Activated CD4-positive, alpha-beta T cell treated with anti-CD3 and anti-CD28 coated beads, Interleukin-2, amount 10 ng/mL, durations not matched to agents 7 days and 5 days (primary cell): ENCODE measurements around the gene WDR89. TPM values are rescaled to one million over a fixed set of nuclear protein-coding genes. Genes with fewer than 3 reads are reported as not detected.
A peak's percentile ranks its signal among the peaks of the same experiment; 100 is the strongest.
"Not testable (repeated sequence)": the region's sequence is repeated elsewhere in the genome, so short reads cannot be mapped to it uniquely, and the experiment has no call there.

Experiments
- CTCF ChIA-PET: fragments of 350-600 bp; sonication (Branson Sonifier 250); formaldehyde crosslinking; loops from one replicate; lab custom pipeline; 2021; ENCODE audit warnings: antibody characterized with exemption; lab: Charles Lee
- POLR2A ChIA-PET: fragments of 350-600 bp; sonication (Branson Sonifier 250); formaldehyde crosslinking; loops from one replicate; lab custom pipeline; 2021; ENCODE audit warnings: antibody characterized with exemption; lab: Charles Lee
- DNase-seq: peaks from one replicate; pipeline ENCODE4 v3.0.0-alpha.2; 2020
- H3K27ac Mint-ChIP-seq: one replicate; pipeline ENCODE4 v1.8.0; 2021; ENCODE audit warnings: mild to moderate bottlenecking, moderate library complexity, mixed read lengths
- H3K27me3 Mint-ChIP-seq: one replicate; pipeline ENCODE4 v1.8.0; 2021; ENCODE audit warnings: mixed read lengths
- H3K36me3 Mint-ChIP-seq: one replicate; pipeline ENCODE4 v1.8.0; 2021; ENCODE audit warnings: low read depth, mixed read lengths
- H3K4me1 Mint-ChIP-seq: one replicate; pipeline ENCODE4 v1.8.0; 2021; ENCODE audit warnings: mixed read lengths
- H3K4me3 Mint-ChIP-seq: one replicate; pipeline ENCODE4 v1.8.0; 2021; ENCODE audit warnings: mild to moderate bottlenecking, moderate library complexity, mixed read lengths
- H3K9me3 Mint-ChIP-seq: one replicate; pipeline ENCODE4 v1.8.0; 2021; ENCODE audit warnings: mixed read lengths
- total RNA-seq, 2 experiments: library from RNA; stranded (reverse); gene quantifications; one replicate each; pipeline ENCODE4 v1.2.3, GENCODE V29; 2021

The WDR89 gene
- total RNA-seq, 2 experiments from 2014 or later: 17.5 to 20.7 TPM

DNA sequence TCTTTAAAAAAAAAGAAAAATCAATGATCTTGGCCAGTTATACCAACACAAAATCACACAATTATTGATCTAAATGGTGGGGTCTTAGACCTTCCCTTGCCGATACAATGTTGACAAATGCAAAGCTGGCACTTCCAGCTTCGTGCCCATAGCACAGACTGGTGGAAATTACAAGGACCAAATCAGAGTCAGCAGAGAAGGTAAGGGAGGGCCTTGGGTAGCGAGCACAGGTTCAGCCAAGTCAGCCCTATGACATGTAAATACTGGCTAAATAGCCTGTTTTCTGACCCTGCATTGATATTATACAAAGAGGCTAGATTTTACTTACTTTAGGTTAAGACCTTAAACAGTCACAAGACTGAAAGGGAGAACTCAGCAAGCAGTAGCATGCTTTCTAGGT, 30.3 kb upstream of the WDR89 start:
- no peaks in the 10 kb centered on the region for H3K4me1 Mint-ChIP-seq
- H3K9me3 Mint-ChIP-seq: no peaks in the 10 kb centered on the region
- H3K4me3 Mint-ChIP-seq: no peak overlapping the region
- ChIA-PET POLR2A (no interaction called here), CTCF (no interaction called here)
- H3K27me3 Mint-ChIP-seq: no peaks in the 10 kb centered on the region
- no peaks in the 10 kb centered on the region for H3K36me3 Mint-ChIP-seq
- DNase-seq: no peak
- no peak overlapping the region for H3K27ac Mint-ChIP-seq

DNA sequence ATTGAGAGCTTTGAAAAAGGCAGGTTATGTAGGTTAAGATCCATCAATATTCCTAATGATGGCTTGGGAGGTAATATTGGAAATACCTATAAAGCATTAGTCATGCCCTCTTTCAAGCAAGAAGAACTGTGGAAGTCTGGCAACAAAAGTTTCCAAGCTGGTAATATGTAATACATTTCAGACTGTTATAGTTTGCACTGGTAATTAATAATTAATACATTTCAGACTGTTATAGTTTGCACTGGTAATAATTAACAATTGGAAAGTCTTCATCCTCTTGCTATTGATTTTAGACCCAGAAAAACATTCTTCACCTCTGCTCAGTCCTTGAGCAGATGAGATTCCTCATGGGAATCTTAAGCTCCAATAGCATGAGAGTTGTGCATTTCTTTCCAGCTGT, 29.0 kb upstream of the WDR89 start:
- ChIA-PET POLR2A (no interaction called here), CTCF (no interaction called here)
- H3K4me3 Mint-ChIP-seq: no peak overlapping the region
- no peak overlapping the region for H3K27ac Mint-ChIP-seq
- no peak for DNase-seq
- no peaks in the 10 kb centered on the region for H3K36me3 Mint-ChIP-seq
- no peaks in the 10 kb centered on the region for H3K9me3 Mint-ChIP-seq
- H3K27me3 Mint-ChIP-seq: no peaks in the 10 kb centered on the region
- H3K4me1 Mint-ChIP-seq: no peaks in the 10 kb centered on the region

DNA sequence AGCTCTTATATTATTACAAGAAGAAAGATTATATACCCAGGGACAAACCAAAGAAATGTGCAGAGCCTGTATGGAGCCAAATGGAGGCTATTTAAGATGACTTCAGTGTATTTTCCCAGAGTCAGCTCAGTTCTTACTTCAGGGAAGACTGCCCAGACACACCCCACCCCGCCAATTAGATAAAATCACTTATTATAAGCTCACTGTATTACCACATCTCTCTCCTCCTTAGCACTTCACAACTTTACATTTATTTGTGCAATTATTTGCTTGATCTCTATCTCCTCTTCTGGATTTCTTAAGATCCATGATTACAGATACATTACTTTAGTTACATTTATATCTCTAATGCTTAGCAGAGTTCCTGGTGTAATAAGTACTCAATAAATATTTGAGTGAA, 24.7 kb upstream of the WDR89 start:
- Mint-ChIP-seq H3K27ac (no peak overlapping the region), H3K4me1 (no peaks in the 10 kb centered on the region), H3K36me3 (no peaks in the 10 kb centered on the region), H3K4me3 (no peak overlapping the region), H3K27me3 (no peaks in the 10 kb centered on the region), H3K9me3 (no peaks in the 10 kb centered on the region)
- DNase-seq: no peak
- ChIA-PET CTCF (interaction anchor here (0.7 to 1.3 kb wide), 4 partner anchors 12 to 59 kb away, joined by 3 to 5 read pairs (median 3); partner anchors contain the start of gene WDR89), POLR2A (interaction anchor here (0.5 to 0.6 kb wide), 2 partner anchors 12 to 62 kb away, joined by 3 to 10 read pairs; no protein-coding TSS in a partner anchor)

DNA sequence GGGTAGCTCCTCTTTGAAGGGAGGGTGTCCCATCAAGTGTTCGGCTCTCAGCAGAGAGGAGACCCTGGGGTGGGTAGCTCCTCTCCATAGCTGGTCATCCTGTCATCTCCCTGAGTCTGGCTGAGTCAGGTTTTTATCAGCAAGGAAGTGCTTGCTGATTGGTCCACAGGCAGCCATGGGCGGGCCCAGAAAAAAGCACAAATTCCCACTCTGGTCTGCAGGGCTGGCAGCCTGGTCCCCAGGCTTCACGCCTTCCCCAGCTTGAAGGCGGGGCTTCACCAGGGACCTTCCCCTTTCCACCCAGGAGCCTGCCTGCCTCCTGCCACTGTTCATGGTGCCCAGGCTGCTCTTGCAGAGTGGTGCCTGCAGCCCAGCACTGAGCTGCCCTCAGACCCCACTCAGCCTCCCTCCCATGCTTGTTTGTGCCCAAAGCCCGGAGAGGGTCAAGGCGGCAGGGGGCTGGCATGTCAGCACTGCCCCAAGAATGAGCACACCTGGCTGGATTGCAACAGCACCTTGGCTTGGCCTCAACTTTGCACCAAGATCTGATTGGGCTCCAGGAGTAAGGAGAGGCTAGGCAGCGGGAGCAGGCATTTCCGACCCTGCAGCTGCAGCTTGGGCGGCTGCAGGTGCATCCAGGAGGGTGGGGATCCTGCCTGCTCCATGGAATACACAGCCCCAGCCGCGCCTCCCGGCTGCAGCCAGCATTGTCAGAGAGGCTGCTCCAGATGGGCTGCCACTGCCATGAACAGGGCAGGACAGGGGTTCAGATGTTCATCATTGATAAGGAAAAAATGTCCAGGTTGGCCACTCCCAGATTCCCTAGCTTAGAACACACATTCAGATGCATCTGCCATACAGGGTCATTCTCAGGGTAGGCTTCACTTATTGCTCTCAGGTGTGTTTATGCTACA, 22.0 kb upstream of the WDR89 start:
- Mint-ChIP-seq H3K4me3 (no peak overlapping the region), H3K4me1 (no peaks in the 10 kb centered on the region), H3K27me3 (no peaks in the 10 kb centered on the region), H3K9me3 (no peaks in the 10 kb centered on the region), H3K36me3 (no peaks in the 10 kb centered on the region), H3K27ac (no peak overlapping the region)
- ChIA-PET POLR2A (no interaction called here), CTCF (interaction anchor here (0.5 to 1.4 kb wide), 4 partner anchors 20 to 598 kb away, joined by 3 to 4 read pairs (median 3); no protein-coding TSS in a partner anchor)
- DNase-seq: no peak

GRCh38 chr14:63662776-63663175, 21.1 kb upstream of the WDR89 start:
- H3K9me3 Mint-ChIP-seq: no peaks in the 10 kb centered on the region
- H3K36me3 Mint-ChIP-seq: no peaks in the 10 kb centered on the region
- no peaks in the 10 kb centered on the region for H3K27me3 Mint-ChIP-seq
- POLR2A ChIA-PET: no interaction called here
- H3K4me1 Mint-ChIP-seq: no peaks in the 10 kb centered on the region
- CTCF ChIA-PET: interaction anchor here (0.8 to 1.4 kb wide), 3 partner anchors 19 to 107 kb away, joined by 3 to 4 read pairs (median 3); no protein-coding TSS in a partner anchor
- H3K4me3 Mint-ChIP-seq: no peak overlapping the region
- DNase-seq: no peak
- no peak overlapping the region for H3K27ac Mint-ChIP-seq

GRCh38 chr14:63661881-63662280, 20.2 kb upstream of the WDR89 start:
- H3K4me1 Mint-ChIP-seq, DNase-seq, H3K27ac Mint-ChIP-seq, H3K4me3 Mint-ChIP-seq, H3K27me3 Mint-ChIP-seq, H3K36me3 Mint-ChIP-seq, POLR2A ChIA-PET, H3K9me3 Mint-ChIP-seq, CTCF ChIA-PET: not testable (repeated sequence)

- no peaks in the 10 kb centered on the region for H3K4me1 Mint-ChIP-seq
- ChIA-PET CTCF (no interaction called here), POLR2A (no interaction called here)
- no peaks in the 10 kb centered on the region for H3K9me3 Mint-ChIP-seq
- no peak overlapping the region for H3K4me3 Mint-ChIP-seq
- no peak overlapping the region for H3K27ac Mint-ChIP-seq
- DNase-seq: no peak
- no peaks in the 10 kb centered on the region for H3K27me3 Mint-ChIP-seq
- H3K36me3 Mint-ChIP-seq: no peaks in the 10 kb centered on the region
These were observed 18.1 kb upstream of the WDR89 start for GRCh38 chr14:63659726-63660125.

DNA sequence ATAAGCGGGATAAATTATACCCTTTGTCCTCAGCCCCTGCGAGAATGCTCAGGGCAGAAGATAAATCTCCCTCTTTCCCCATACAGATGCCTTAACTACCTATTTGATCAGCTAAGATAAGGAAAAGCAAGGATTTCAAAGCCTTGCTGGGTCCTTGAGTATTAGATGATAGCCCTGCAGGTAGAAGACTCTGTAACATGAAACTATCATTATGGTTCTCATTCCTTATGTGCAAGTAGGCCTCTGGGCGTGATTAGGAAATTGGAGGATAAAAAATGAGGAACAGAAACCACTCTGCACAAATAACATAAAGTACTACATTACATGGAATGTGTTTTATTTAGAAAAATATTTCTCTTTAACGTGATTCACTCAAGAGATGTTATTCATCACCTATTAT, 14.5 kb upstream of the WDR89 start:
- Mint-ChIP-seq H3K9me3 (no peaks in the 10 kb centered on the region), H3K27ac (no peak overlapping the region), H3K4me3 (no peak overlapping the region), H3K36me3 (peaks cover 4% of the 10 kb centered on the region), H3K27me3 (no peaks in the 10 kb centered on the region), H3K4me1 (peaks cover 5% of the 10 kb centered on the region)
- CTCF ChIA-PET: interaction anchor here (0.6 kb wide), 1 partner anchor 10 kb away, joined by 4 read pairs; no protein-coding TSS in a partner anchor
- POLR2A ChIA-PET: interaction anchor here (0.6 kb wide), 1 partner anchor 33 kb away, joined by 3 read pairs; no protein-coding TSS in a partner anchor
- DNase-seq: no peak

DNA sequence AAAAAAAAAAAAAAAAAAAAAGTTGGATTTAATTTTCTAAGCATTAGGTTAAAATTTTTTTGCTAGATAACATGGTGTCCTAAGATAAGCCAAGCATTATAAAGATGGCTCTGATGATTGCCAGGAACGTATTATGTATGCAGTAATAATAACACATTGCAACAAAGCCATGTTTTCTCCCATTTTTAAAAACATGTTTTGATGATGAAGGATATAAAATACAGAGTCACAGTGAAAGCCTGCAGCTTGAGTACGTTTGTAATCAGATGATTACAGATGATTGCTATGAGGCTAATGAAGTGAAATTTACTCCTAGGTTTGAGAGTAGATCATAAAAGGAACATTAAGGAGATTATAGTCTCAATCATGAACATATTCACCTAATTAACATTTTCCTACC, 13.3 kb upstream of the WDR89 start:
- no peak overlapping the region for H3K27ac Mint-ChIP-seq
- H3K4me1 Mint-ChIP-seq: peaks cover 15% of the 10 kb centered on the region
- CTCF ChIA-PET: interaction anchor here (0.6 kb wide), 1 partner anchor 9 kb away, joined by 3 read pairs; no protein-coding TSS in a partner anchor
- POLR2A ChIA-PET: no interaction called here
- peaks cover 7% of the 10 kb centered on the region for H3K36me3 Mint-ChIP-seq
- no peaks in the 10 kb centered on the region for H3K27me3 Mint-ChIP-seq
- DNase-seq: no peak
- H3K9me3 Mint-ChIP-seq: no peaks in the 10 kb centered on the region
- H3K4me3 Mint-ChIP-seq: no peak overlapping the region

DNA sequence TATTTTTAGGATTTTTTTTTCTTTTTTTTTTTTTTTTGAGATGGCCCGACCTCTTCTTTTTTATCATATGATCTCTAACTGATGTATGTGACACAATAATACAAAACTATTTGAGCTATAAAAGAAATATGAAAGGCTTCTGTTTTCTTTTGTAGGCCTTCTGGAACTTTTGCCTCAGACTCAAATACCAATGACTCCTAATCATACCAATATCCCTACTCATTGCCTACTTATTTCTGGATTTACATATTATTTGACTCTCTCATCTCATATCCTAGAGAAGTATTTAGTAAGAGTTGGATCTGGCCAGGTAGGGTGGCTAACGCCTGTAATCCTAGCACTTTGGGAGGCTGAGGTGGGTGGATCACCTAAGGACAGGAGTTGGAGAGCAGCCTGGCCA, 12.7 kb upstream of the WDR89 start:
- Mint-ChIP-seq H3K27me3 (no peaks in the 10 kb centered on the region), H3K27ac (no peak overlapping the region), H3K36me3 (peaks cover 8% of the 10 kb centered on the region), H3K4me3 (no peak overlapping the region), H3K4me1 (peaks cover 19% of the 10 kb centered on the region), H3K9me3 (no peaks in the 10 kb centered on the region)
- POLR2A ChIA-PET: interaction anchor here (0.7 kb wide), 1 partner anchor 12 kb away, joined by 3 read pairs; no protein-coding TSS in a partner anchor
- CTCF ChIA-PET: interaction anchor here (1.4 kb wide), 1 partner anchor 12 kb away, joined by 6 read pairs; the partner anchor contains the start of gene WDR89
- no peak for DNase-seq

DNA sequence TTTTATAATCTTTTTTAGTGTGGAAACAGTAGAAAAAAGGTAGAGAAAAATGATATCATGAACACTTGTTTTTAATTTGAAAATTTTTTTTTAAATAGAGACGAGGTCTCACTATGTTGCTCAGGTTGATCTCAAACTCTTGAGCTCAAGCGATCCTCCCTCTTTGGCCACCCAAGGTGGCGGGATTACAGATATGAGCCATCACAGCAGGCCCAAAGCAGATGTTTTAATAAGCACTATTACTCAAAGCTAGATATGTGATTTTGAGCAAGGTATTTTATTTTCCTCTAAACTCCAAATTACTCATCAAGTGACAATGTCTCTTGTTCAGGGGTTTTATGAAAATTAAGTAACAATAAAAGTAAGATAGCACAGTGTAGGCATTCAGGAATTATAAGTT, 10.7 kb upstream of the WDR89 start:
- H3K27ac Mint-ChIP-seq: no peak overlapping the region
- H3K4me3 Mint-ChIP-seq: no peak overlapping the region
- H3K4me1 Mint-ChIP-seq: peaks cover 20% of the 10 kb centered on the region
- no peaks in the 10 kb centered on the region for H3K27me3 Mint-ChIP-seq
- POLR2A ChIA-PET: no interaction called here
- no peak for DNase-seq
- H3K36me3 Mint-ChIP-seq: peaks cover 8% of the 10 kb centered on the region
- H3K9me3 Mint-ChIP-seq: no peaks in the 10 kb centered on the region
- CTCF ChIA-PET: interaction anchor here (0.6 to 1.5 kb wide), 6 partner anchors 17 to 1398 kb away, joined by 3 to 4 read pairs (median 3); no protein-coding TSS in a partner anchor

- ChIA-PET CTCF (interaction anchor here (1.1 to 3.1 kb wide), 4 partner anchors 8 to 125 kb away, joined by 3 to 10 read pairs (median 7); partner anchors contain the start of gene WDR89), POLR2A (no interaction called here)
- no peaks in the 10 kb centered on the region for H3K9me3 Mint-ChIP-seq
- H3K36me3 Mint-ChIP-seq: peaks cover 8% of the 10 kb centered on the region
- DNase-seq: peak; percentile 75
- H3K27me3 Mint-ChIP-seq: no peaks in the 10 kb centered on the region
- peaks cover 22% of the 10 kb centered on the region for H3K4me1 Mint-ChIP-seq
- peak overlapping the region; percentile 33 for H3K4me3 Mint-ChIP-seq
- peak overlapping the region; percentile 98 for H3K27ac Mint-ChIP-seq
These were observed 8.7 kb upstream of the WDR89 start for GRCh38 chr14:63650256-63650952.
